NCI-H82 (cell line): ENCODE data around the gene WFIKKN2.

Experiments
- DNase-seq: peaks from one replicate; lab custom pipeline; 2025; lab: John Stamatoyannopoulos, UW

WFIKKN2 gene

GRCh38 chr17:50834429-50835300 is 721 bp upstream of the WFIKKN2 start:
- DNase-seq: peak; percentile 82

GRCh38 chr17:50836826-50837225 is 1.4 kb downstream of the WFIKKN2 start:
- no peak for DNase-seq

- DNase-seq: no peak
Measured at GRCh38 chr17:50837286-50837979, 2.0 kb downstream of the WFIKKN2 start.

GRCh38 chr17:50837980-50838954 is 2.9 kb downstream of the WFIKKN2 start:
- peak; percentile 69 for DNase-seq

GRCh38 chr17:50839591-50840310 is 4.4 kb downstream of the WFIKKN2 start:
- no peak for DNase-seq

- DNase-seq: no peak
Measured at GRCh38 chr17:50840311-50840851, 5.0 kb downstream of the WFIKKN2 start.

- DNase-seq: peak; percentile 32
Measured at GRCh38 chr17:50841277-50841948, 6.0 kb downstream of the WFIKKN2 start.

- peak; percentile 94 for DNase-seq
Measured at GRCh38 chr17:50841949-50842354, 6.6 kb downstream of the WFIKKN2 start.

GRCh38 chr17:50842506-50843149 is 7.2 kb downstream of the WFIKKN2 start:
- DNase-seq: no peak

- DNase-seq: no peak
Measured at GRCh38 chr17:50843150-50843905, 7.9 kb downstream of the WFIKKN2 start.

- no peak for DNase-seq
Measured at GRCh38 chr17:50844117-50844700, 8.8 kb downstream of the WFIKKN2 start.

- DNase-seq: no peak
Measured at GRCh38 chr17:50845240-50846147, 10.1 kb downstream of the WFIKKN2 start.

- DNase-seq: no peak
Measured at GRCh38 chr17:50847566-50847965, 12.2 kb downstream of the WFIKKN2 start.

- no peak for DNase-seq
Measured at GRCh38 chr17:50848039-50848438, 12.7 kb downstream of the WFIKKN2 start.

GRCh38 chr17:50848711-50849110 is 13.3 kb downstream of the WFIKKN2 start:
- DNase-seq: no peak

- DNase-seq: peak; percentile 24
Measured at GRCh38 chr17:50850640-50851039, 15.3 kb downstream of the WFIKKN2 start.

- no peak for DNase-seq
Measured at GRCh38 chr17:50853015-50853615, 17.7 kb downstream of the WFIKKN2 start.
